K562 (cell line): Measurements from ENCODE around the gene CTNNA3. TPM values are rescaled to one million over a fixed set of nuclear protein-coding genes. Genes with fewer than 3 reads are reported as not detected.

ENCODE experiments used
- CREM ChIP-seq: IDR thresholded peaks from 2 replicates; pipeline ENCODE4 v1.6.1; 2014; ENCODE audit warnings: antibody characterized with exemption, low read depth
- TCF7L2 ChIP-seq: fragments of 150-350 bp; IDR thresholded peaks from 2 replicates; pipeline ENCODE4 v1.6.1; 2016; ENCODE audit warnings: low read depth, mild to moderate bottlenecking, low read length, moderate library complexity
- ZNF274 ChIP-seq: IDR thresholded peaks from 2 replicates; pipeline ENCODE4 v1.6.1; 2011; ENCODE audit warnings: low read depth, mild to moderate bottlenecking, low read length, moderate library complexity, borderline replicate concordance
- ZNF696 ChIP-seq: fragments of 250-450 bp; sonication (Bioruptor Pico); conservative IDR thresholded peaks from 2 replicates; pipeline ENCODE4 v1.4.0; 2020; ENCODE audit warnings: mild to moderate bottlenecking, moderate library complexity
- polyA plus RNA-seq, 8 experiments: library from polyadenylated mRNA; depleted of rRNA in 4 of 8; stranded (reverse) in 5 of 8; unstranded in 3 of 8; fragments of >200 nt; fragmentation: Nextera tagmentation in 2 of 8; fragmentation: Illumina TruSeq in 1 of 8; extraction: Ambion mirVana in 2 of 8; extraction: Trizol in 1 of 8; gene quantifications; 2 replicates each; pipeline versions ENCODE4 v1.2.1 to v1.2.3, GENCODE V29; 2011 to 2014; ENCODE audit warnings: inconsistent platforms in 1 of 8, missing spikeins in 1 of 8
- total RNA-seq, 7 experiments: library from RNA; depleted of rRNA in 6 of 7; stranded (reverse); fragments of >200 nt in 6 of 7; fragmentation: Illumina TruSeq in 2 of 7; extraction: Trizol in 2 of 7; gene quantifications; 2 replicates each; pipeline versions ENCODE4 v1.2.1 to v1.2.3, GENCODE V29; 2011 to 2021; ENCODE audit warnings: low replicate concordance in 1 of 7
- TF ChIP-seq, protein P1 (sequence below), 2 experiments: fragments of 450-650 bp in 1 of 2; sonication (generic) in 1 of 2; formaldehyde crosslinking in 1 of 2; IDR thresholded peaks; 2 replicates each; pipeline versions ENCODE4 v1.7.1 to v1.9.0; 2016 to 2022; ENCODE audit warnings: inconsistent platforms in 1 of 2, mild to moderate bottlenecking in 1 of 2, missing genetic modification reagents in 1 of 2
- TF ChIP-seq, protein P2 (sequence below): fragments of 200-600 bp; sonication (generic); IDR thresholded peaks from one replicate; pipeline ENCODE4 v1.6.1; 2012; ENCODE audit warnings: mild to moderate bottlenecking, low read depth, low read length, inconsistent platforms

The CTNNA3 gene
- total and polyA plus RNA-seq, 9 of the 15 experiments (the other 6 are each of a cell fraction or from before 2014, with no cell fraction given) = 0.04 TPM; not detected in 8

GRCh38 chr10:66843396-66843795, 852.6 kb downstream of the CTNNA3 start (continued):
- TF ChIP-seq, protein P1, sequence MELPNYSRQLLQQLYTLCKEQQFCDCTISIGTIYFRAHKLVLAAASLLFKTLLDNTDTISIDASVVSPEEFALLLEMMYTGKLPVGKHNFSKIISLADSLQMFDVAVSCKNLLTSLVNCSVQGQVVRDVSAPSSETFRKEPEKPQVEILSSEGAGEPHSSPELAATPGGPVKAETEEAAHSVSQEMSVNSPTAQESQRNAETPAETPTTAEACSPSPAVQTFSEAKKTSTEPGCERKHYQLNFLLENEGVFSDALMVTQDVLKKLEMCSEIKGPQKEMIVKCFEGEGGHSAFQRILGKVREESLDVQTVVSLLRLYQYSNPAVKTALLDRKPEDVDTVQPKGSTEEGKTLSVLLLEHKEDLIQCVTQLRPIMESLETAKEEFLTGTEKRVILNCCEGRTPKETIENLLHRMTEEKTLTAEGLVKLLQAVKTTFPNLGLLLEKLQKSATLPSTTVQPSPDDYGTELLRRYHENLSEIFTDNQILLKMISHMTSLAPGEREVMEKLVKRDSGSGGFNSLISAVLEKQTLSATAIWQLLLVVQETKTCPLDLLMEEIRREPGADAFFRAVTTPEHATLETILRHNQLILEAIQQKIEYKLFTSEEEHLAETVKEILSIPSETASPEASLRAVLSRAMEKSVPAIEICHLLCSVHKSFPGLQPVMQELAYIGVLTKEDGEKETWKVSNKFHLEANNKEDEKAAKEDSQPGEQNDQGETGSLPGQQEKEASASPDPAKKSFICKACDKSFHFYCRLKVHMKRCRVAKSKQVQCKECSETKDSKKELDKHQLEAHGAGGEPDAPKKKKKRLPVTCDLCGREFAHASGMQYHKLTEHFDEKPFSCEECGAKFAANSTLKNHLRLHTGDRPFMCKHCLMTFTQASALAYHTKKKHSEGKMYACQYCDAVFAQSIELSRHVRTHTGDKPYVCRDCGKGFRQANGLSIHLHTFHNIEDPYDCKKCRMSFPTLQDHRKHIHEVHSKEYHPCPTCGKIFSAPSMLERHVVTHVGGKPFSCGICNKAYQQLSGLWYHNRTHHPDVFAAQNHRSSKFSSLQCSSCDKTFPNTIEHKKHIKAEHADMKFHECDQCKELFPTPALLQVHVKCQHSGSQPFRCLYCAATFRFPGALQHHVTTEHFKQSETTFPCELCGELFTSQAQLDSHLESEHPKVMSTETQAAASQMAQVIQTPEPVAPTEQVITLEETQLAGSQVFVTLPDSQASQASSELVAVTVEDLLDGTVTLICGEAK (IDR thresholded peaks at IDR 0.05) = no peak
- TF ChIP-seq, protein P1 (CRISPR knock-in tag; IDR thresholded peaks at IDR 0.05) = no peak
- TF ChIP-seq TCF7L2 (no peak), ZNF696 (CRISPR knock-in tag) (no peak), ZNF274 (no peak), CREM (no peak)
- TF ChIP-seq, protein P2, sequence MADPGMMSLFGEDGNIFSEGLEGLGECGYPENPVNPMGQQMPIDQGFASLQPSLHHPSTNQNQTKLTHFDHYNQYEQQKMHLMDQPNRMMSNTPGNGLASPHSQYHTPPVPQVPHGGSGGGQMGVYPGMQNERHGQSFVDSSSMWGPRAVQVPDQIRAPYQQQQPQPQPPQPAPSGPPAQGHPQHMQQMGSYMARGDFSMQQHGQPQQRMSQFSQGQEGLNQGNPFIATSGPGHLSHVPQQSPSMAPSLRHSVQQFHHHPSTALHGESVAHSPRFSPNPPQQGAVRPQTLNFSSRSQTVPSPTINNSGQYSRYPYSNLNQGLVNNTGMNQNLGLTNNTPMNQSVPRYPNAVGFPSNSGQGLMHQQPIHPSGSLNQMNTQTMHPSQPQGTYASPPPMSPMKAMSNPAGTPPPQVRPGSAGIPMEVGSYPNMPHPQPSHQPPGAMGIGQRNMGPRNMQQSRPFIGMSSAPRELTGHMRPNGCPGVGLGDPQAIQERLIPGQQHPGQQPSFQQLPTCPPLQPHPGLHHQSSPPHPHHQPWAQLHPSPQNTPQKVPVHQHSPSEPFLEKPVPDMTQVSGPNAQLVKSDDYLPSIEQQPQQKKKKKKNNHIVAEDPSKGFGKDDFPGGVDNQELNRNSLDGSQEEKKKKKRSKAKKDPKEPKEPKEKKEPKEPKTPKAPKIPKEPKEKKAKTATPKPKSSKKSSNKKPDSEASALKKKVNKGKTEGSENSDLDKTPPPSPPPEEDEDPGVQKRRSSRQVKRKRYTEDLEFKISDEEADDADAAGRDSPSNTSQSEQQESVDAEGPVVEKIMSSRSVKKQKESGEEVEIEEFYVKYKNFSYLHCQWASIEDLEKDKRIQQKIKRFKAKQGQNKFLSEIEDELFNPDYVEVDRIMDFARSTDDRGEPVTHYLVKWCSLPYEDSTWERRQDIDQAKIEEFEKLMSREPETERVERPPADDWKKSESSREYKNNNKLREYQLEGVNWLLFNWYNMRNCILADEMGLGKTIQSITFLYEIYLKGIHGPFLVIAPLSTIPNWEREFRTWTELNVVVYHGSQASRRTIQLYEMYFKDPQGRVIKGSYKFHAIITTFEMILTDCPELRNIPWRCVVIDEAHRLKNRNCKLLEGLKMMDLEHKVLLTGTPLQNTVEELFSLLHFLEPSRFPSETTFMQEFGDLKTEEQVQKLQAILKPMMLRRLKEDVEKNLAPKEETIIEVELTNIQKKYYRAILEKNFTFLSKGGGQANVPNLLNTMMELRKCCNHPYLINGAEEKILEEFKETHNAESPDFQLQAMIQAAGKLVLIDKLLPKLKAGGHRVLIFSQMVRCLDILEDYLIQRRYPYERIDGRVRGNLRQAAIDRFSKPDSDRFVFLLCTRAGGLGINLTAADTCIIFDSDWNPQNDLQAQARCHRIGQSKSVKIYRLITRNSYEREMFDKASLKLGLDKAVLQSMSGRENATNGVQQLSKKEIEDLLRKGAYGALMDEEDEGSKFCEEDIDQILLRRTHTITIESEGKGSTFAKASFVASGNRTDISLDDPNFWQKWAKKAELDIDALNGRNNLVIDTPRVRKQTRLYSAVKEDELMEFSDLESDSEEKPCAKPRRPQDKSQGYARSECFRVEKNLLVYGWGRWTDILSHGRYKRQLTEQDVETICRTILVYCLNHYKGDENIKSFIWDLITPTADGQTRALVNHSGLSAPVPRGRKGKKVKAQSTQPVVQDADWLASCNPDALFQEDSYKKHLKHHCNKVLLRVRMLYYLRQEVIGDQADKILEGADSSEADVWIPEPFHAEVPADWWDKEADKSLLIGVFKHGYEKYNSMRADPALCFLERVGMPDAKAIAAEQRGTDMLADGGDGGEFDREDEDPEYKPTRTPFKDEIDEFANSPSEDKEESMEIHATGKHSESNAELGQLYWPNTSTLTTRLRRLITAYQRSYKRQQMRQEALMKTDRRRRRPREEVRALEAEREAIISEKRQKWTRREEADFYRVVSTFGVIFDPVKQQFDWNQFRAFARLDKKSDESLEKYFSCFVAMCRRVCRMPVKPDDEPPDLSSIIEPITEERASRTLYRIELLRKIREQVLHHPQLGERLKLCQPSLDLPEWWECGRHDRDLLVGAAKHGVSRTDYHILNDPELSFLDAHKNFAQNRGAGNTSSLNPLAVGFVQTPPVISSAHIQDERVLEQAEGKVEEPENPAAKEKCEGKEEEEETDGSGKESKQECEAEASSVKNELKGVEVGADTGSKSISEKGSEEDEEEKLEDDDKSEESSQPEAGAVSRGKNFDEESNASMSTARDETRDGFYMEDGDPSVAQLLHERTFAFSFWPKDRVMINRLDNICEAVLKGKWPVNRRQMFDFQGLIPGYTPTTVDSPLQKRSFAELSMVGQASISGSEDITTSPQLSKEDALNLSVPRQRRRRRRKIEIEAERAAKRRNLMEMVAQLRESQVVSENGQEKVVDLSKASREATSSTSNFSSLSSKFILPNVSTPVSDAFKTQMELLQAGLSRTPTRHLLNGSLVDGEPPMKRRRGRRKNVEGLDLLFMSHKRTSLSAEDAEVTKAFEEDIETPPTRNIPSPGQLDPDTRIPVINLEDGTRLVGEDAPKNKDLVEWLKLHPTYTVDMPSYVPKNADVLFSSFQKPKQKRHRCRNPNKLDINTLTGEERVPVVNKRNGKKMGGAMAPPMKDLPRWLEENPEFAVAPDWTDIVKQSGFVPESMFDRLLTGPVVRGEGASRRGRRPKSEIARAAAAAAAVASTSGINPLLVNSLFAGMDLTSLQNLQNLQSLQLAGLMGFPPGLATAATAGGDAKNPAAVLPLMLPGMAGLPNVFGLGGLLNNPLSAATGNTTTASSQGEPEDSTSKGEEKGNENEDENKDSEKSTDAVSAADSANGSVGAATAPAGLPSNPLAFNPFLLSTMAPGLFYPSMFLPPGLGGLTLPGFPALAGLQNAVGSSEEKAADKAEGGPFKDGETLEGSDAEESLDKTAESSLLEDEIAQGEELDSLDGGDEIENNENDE = no peak
